Parathyroid adenoma (tissue), 2 donors: ENCODE results near the gene TTC39C.

Experiments
- H2AFZ ChIP-seq: fragments of 300-600 bp; sonication (generic); one replicate; pipeline ENCODE4 v1.7.0; 2017; ENCODE audit warnings: antibody characterized with exemption, mild to moderate bottlenecking
- H3K27ac ChIP-seq: fragments of 300-600 bp; sonication (generic); one replicate; pipeline ENCODE4 v1.7.0; 2017
- H3K27me3 ChIP-seq: fragments of 300-600 bp; sonication (generic); one replicate; pipeline ENCODE4 v1.7.0; 2017; ENCODE audit warnings: low read length; ENCODE audit not compliant: control insufficient read depth, insufficient read depth
- H3K36me3 ChIP-seq: fragments of 300-600 bp; sonication (generic); one replicate; pipeline ENCODE4 v1.7.0; 2017; ENCODE audit warnings: low read length; ENCODE audit not compliant: control insufficient read depth, insufficient read depth
- H3K4me1 ChIP-seq: fragments of 300-600 bp; sonication (generic); one replicate; pipeline ENCODE4 v1.7.0; 2017; ENCODE audit warnings: control low read depth
- H3K4me2 ChIP-seq: fragments of 300-600 bp; sonication (generic); one replicate; pipeline ENCODE4 v1.7.0; 2017; ENCODE audit warnings: low read length
- H3K4me3 ChIP-seq: fragments of 300-600 bp; sonication (generic); one replicate; pipeline ENCODE4 v1.7.0; 2017; ENCODE audit warnings: low read depth, low read length
- H3K79me2 ChIP-seq: fragments of 300-600 bp; sonication (generic); one replicate; pipeline ENCODE4 v1.7.0; 2017; ENCODE audit warnings: control low read depth
- H3K9ac ChIP-seq: fragments of 300-600 bp; sonication (generic); one replicate; pipeline ENCODE4 v1.7.0; 2017; ENCODE audit warnings: mild to moderate bottlenecking
- H3K9me3 ChIP-seq: fragments of 300-600 bp; sonication (generic); one replicate; pipeline ENCODE4 v1.7.0; 2017; ENCODE audit warnings: low read length; ENCODE audit not compliant: control insufficient read depth
- CTCF ChIP-seq: fragments of 300-600 bp; sonication (generic); IDR thresholded peaks from one replicate; pipeline ENCODE4 v1.7.0; 2017; ENCODE audit warnings: antibody characterized with exemption, mild to moderate bottlenecking
- donor health status: primary hyperparathyroidism.

TTC39C gene

DNA sequence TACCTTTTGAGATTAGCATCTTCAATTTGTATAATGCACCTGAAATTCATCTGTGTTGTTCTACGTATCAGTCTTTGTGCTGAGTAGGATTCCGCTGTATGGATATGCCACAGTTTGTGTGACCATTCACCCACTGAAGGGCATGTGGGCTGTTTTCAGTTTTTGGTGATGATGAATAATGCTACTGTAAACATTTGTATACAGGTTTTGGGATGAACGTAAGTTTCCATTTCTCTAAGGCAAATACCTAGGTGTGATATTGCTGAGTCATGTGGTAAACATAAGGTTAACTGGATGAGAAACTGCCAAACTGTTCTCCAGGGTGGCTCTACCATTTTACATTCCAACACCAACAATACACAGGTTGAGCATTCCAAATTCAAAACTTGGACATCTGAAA, 159.4 kb downstream of the TTC39C start:
- Histone ChIP-seq H3K4me2 (no peak overlapping the region), H3K4me3 (no peak overlapping the region), H3K4me1 (no peaks in the 10 kb centered on the region), H3K27me3 (no peaks in the 10 kb centered on the region), H3K9ac (no peak overlapping the region), H3K27ac (no peak overlapping the region), H3K9me3 (no peaks in the 10 kb centered on the region), H3K79me2 (no peaks in the 10 kb centered on the region), H3K36me3 (no peaks in the 10 kb centered on the region), H2AFZ (no peak overlapping the region)
- no peak for TF ChIP-seq CTCF

- H2AFZ ChIP-seq, result no peak overlapping the region
- H3K9ac ChIP-seq, result no peak overlapping the region
- H3K4me2 ChIP-seq, result no peak overlapping the region
- no peaks in the 10 kb centered on the region for H3K4me1 ChIP-seq
- no peak overlapping the region for H3K4me3 ChIP-seq
- H3K27ac ChIP-seq, result no peak overlapping the region
- no peaks in the 10 kb centered on the region for H3K27me3 ChIP-seq
- TF ChIP-seq CTCF, result peak; percentile 74
- no peaks in the 10 kb centered on the region for H3K79me2 ChIP-seq
- H3K9me3 ChIP-seq, result no peaks in the 10 kb centered on the region
- no peaks in the 10 kb centered on the region for H3K36me3 ChIP-seq
Observed at GRCh38 chr18:24176727-24177416, 162.3 kb downstream of the TTC39C start.

- Histone ChIP-seq H3K36me3 (no peaks in the 10 kb centered on the region), H3K4me1 (no peaks in the 10 kb centered on the region), H3K9me3 (no peaks in the 10 kb centered on the region), H3K4me3 (no peak overlapping the region), H3K4me2 (no peak overlapping the region), H3K27ac (no peak overlapping the region), H2AFZ (no peak overlapping the region), H3K9ac (no peak overlapping the region), H3K27me3 (no peaks in the 10 kb centered on the region), H3K79me2 (no peaks in the 10 kb centered on the region)
- TF ChIP-seq CTCF, result no peak
Observed at GRCh38 chr18:24177499-24178133, 163.1 kb downstream of the TTC39C start.

DNA sequence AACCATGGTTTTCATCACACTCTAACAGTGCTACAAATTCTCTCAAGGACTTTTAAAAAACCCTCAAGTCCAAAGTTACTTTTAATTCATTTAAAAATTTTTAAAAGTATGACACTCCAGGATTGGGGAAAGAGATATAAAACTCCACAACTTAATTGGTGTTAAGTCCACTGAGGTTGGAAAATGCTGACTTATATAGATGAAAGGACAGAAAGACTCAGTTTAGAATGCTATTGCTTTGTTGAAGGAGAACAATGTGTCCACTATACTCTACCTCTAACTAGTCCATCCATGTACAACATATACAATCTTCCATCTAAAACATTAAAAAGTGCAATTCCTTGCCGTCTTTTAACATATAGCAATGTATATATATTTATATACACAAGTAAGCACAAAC, 165.5 kb downstream of the TTC39C start:
- Histone ChIP-seq H3K27me3 (no peaks in the 10 kb centered on the region), H3K9me3 (no peaks in the 10 kb centered on the region), H3K27ac (no peak overlapping the region), H3K79me2 (no peaks in the 10 kb centered on the region), H2AFZ (no peak overlapping the region), H3K36me3 (no peaks in the 10 kb centered on the region), H3K9ac (no peak overlapping the region), H3K4me1 (no peaks in the 10 kb centered on the region), H3K4me3 (no peak overlapping the region), H3K4me2 (no peak overlapping the region)
- no peak for TF ChIP-seq CTCF

DNA sequence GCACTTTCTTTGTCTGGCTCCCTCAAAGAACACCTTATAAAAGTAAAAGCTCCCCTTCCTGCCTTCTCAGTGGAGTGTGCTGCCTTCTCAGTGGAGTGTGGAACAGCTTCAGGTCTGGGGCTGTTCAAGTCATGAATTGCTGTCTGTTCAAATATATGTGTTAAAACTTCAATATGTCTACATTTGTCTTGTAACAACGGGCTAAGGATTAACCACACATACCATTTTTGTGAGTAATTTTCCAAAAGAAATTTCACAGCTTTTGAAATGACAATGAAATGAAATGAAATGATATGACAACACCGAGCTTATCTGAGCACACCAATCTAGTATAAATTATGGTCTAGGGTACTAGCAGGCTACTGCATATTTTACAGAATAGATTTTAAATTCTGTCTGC, 167.3 kb downstream of the TTC39C start:
- H3K27me3 ChIP-seq, result no peaks in the 10 kb centered on the region
- no peak overlapping the region for H2AFZ ChIP-seq
- no peak overlapping the region for H3K9ac ChIP-seq
- no peak overlapping the region for H3K27ac ChIP-seq
- no peaks in the 10 kb centered on the region for H3K36me3 ChIP-seq
- no peaks in the 10 kb centered on the region for H3K79me2 ChIP-seq
- no peaks in the 10 kb centered on the region for H3K4me1 ChIP-seq
- no peak overlapping the region for H3K4me3 ChIP-seq
- no peak overlapping the region for H3K4me2 ChIP-seq
- no peak for TF ChIP-seq CTCF
- no peaks in the 10 kb centered on the region for H3K9me3 ChIP-seq
